Hematopoietic multipotent progenitor cell treated with erythropoietin and hydrocortisone succinate and interleukin-3 and kit ligand, for 15 days (in vitro differentiated cells): Measurements from ENCODE around the gene IGSF21.
A peak's percentile ranks its signal among the peaks of the same experiment; 100 is the strongest.
"Not testable (repeated sequence)": the region's sequence is repeated elsewhere in the genome, so short reads cannot be mapped to it uniquely, and the experiment has no call there.

Experiments
- DNase-seq: peaks from one replicate; pipeline ENCODE4 v3.0.0-alpha.2; 2015; ENCODE audit warnings: low spot score

IGSF21 gene

DNA sequence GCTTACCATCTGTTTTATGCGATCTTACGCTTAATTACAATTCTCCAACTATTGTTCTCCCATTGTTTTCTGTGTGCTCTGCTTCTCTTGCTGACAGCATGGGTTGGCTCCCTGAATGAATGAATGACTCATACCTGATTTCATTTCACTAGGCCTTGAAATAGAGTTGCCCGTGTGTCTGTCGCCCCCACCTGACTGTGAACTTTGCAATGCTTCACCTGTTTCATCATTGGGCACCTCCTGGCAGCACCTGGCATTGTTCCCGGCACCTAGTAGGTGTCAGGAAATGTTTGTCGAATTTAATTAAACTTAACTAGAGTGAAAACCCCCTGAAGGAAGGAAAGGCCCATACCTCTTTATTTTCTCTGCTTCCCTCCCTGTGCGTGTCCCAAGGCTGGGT is 252.7 kb downstream of the IGSF21 start:
- DNase-seq, result no peak

DNA sequence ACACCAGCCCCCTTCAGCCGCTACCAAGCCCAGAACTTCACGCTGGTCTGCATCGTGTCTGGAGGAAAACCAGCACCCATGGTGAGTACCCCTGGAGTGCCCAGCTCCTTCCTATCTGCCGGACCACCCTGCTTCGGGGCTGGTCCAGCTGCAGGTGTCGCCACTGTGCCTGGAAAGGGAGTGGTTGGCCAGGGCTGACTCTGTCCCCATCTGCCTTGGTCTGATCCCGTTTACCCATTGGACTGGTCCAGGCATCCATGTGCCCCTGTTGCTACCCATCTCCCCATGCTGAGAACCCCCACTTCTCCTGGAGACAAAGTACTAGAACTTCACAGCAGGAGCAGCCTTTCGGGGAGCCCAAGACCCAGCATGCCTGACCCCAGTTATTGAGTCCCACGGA is 254.6 kb downstream of the IGSF21 start:
- no peak for DNase-seq

DNA sequence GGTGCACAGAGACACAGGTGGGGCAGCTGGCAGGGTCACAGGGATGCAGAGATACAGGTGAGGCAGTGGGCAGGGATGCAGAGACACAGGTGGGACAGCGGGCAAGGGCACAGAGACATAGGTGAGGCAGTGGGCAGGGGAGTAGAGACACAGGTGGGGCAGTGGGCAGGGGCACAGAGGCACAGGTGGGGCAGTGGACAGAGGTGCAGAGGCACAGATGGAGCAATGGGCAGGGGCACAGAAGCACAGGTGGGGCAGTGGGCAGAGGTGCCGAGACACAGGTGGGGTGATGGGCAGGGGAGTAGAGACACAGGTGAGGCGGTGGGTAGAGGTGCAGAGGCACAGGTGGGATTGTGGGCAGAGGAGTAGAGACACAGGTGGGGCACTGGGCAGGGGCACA is 255.8 kb downstream of the IGSF21 start:
- DNase-seq, result no peak

DNA sequence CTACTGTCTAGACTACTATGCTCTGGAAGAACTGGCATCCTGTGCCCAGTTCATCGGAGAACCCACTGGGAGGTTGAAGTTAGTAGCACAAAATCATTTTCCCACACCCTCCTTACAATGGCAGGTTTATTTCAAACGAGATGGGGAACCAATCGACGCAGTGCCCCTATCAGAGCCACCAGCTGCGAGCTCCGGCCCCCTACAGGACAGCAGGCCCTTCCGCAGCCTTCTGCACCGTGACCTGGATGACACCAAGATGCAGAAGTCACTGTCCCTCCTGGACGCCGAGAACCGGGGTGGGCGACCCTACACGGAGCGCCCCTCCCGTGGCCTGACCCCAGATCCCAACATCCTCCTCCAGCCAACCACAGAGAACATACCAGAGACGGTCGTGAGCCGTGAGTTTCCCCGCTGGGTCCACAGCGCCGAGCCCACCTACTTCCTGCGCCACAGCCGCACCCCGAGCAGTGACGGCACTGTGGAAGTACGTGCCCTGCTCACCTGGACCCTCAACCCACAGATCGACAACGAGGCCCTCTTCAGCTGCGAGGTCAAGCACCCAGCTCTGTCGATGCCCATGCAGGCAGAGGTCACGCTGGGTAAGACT is 257.6 kb downstream of the IGSF21 start:
- no peak for DNase-seq

DNA sequence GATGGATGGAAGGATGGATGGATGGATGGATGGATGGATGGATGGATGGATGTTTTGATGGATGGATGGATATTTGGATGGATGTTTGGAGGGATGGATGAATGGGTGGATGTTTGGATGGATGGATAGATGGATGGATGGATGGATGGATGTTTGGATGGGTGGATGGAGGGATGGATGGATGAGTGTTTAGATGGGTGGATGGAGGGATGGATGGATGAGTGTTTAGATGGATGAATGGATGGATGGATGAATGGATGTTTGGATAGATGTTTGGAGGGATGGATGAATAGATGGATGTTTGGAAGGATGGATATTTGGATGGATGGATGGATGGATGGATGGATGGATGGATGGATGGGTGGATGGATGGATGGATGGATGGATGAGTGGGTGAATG is 264.9 kb downstream of the IGSF21 start:
- DNase-seq, result not testable (repeated sequence)

DNA sequence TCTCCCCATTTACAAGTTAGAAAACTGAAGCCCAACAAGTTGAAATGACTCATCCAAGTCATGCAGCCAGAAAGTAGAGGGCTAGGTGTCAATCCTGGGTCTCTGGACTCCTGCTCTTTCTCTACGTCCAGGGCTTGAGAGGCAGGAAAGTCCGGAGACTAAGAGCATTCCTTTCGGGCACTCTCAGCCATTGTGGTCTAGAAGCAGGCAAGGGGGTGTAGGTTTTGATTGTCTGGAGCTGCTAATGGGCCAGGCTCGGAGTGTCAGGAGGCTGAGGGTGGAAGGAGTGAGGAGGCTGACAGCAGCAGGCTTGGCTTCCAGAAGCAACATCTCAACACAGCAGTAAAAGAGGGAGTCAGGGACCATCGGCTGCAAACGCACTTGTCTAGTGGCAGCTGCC is 265.6 kb downstream of the IGSF21 start:
- no peak for DNase-seq

DNA sequence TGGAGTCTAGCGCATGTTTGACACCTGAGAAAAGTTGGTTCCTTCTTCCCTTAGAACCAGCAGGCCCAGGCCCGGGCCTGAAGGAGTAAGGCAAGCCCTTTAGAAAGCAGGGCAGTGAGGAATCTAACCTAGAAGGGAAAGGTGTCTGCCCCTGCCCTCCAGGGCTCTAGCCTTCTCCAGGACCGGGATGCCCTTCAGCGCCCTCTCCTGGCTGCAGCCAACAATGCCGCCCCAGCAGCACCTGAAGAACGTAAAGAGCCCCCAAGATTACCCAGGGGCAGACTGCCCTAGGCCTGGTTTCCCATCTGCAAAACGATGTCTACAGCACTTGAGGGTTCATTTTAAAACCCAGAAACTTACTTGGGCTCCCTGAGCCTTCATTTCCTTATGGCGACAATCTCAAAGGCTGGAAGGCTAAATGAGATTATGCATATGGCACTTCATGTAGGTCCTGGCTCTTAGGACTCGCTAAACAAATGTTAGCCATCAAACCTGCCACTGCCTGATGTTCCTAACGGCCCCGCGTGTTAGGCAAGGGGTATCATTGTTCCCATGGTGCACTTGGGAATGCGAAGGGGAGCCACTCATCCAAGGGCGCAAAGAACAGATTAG is 266.4 kb downstream of the IGSF21 start:
- DNase-seq, result peak; percentile 3

DNA sequence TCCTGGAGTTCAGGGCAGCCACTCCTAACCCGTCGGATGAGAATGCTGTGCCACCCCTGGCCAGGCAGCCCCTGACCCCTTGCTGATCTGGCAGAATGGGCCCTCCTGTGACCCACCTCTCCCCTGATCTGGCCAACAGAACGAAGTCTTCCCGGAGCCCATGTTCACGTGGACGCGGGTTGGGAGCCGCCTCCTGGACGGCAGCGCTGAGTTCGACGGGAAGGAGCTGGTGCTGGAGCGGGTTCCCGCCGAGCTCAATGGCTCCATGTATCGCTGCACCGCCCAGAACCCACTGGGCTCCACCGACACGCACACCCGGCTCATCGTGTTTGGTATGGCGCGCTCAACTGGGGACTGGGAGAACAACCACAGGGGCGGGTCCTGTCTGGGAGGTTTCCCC is 269.1 kb downstream of the IGSF21 start:
- no peak for DNase-seq

DNA sequence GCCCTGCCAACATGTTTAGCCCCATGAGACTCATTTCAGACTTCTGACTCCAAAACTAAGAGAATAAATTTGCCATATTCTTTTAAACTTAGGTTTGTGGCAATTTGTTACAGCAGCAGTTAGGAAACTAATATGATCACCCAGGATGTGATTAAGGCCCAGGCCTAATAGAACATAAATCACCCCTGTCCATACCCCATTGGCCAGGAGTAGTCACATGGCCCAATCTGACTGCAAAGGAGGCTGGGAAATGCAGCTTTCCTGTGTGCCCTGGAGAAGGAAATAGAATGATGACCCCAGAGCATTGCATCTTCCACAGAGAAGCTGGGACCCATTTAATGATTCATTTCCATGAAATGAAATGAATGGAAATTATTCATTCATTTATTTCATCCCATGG is 272.7 kb downstream of the IGSF21 start:
- no peak for DNase-seq

DNA sequence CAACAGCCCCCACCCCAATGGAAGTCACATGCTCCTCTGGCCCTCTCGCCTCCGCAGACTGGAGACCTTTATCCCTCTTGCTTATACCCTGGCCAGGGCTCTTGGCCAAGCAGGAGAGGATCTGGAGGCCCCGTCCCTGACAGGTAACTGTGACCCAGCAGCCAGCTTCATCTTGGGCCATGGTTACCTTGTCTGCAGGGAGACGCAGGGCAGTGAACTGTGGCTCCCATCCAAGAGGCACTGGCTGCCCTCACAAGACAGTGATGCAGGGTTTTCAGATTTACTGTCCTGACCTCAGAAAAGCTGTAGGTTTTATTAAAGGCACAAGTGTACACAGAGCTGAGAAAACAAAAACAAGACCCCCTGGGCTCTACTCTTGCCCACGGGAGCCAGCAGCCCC is 276.5 kb downstream of the IGSF21 start:
- no peak for DNase-seq

DNA sequence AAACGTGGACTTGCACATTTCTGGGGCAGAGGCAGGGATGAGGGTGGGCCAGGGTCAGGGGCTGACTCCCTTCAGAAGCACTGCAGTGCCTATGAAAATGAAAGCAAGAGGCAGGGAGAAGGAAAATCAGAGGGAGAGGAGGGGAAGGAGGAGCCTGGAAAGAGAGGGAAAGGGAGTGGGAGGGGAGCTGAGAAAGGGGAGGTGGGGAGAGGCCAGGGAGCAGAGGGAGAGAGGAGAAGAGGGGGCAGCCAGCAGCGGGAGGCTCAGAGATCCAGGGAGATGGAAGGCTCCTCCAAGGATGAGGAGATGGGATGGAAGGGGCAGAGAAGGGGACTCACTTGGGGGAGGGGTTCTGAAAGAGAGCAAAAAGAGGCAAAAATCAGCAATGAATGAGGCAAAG is 276.9 kb downstream of the IGSF21 start:
- no peak for DNase-seq

DNA sequence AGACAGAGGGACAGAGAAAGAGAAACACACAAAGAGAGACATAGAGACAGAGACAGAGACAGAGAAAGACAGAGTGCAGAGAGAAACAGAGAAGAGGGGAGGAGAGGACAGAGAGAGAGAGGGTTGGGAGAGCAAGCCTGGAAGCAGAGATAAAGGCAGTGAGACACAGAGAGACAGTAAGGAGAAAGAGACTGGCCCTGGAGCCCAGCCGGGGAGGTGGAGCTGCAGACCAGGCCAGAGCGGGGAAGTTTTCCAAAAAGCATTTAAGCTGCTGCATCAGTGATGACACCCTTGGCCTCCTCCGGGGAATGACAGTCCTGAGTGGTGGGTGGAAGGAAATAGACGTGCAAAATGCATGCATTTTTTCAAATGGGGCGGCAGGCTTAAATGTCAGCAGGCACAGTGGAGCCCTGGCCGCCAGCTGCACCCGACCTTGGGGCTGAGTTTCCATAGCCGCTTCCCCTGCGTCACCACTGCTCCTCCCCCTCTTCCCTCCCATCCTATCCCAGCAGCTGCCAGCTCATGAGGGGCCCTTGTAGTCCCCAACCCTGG is 277.7 kb downstream of the IGSF21 start:
- no peak for DNase-seq

DNA sequence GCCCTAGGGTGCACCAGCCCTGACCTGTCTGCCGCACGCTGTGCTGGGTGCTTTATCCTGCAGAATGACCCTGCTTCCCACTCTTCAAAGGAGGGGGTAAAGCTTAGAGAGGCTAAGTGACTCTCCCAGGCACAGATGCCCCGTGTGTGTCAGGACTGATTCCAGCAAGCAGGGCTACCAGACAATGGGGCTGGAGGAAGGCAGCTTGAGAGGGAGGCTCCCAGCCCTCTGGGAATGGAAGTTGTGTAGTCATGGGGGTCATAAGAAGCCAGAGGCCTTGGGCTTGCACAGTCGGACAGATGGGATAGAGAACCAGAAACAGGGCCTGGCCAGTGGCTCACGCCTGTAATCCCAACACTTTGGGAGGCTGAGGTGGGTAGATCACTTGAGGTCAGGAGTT is 279.0 kb downstream of the IGSF21 start:
- DNase-seq, result no peak

DNA sequence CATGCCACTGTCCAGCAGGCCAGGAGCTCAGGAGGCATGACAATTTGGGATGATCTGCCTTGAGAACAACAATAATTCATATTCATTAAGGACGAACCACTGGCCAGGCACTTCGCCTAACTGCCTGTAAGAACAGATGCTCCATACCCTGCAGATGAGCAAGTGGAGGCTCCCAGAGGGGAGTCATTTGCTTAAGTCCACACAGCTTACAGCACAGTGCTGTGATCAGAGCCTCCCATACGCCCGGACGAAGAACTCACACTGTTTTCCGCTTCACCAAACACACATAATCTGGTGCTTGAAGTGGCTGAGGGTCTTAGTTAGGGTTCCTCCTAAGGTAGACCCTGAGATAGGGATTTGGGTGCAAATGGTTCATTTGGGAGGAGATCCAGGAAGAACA is 279.7 kb downstream of the IGSF21 start:
- no peak for DNase-seq

DNA sequence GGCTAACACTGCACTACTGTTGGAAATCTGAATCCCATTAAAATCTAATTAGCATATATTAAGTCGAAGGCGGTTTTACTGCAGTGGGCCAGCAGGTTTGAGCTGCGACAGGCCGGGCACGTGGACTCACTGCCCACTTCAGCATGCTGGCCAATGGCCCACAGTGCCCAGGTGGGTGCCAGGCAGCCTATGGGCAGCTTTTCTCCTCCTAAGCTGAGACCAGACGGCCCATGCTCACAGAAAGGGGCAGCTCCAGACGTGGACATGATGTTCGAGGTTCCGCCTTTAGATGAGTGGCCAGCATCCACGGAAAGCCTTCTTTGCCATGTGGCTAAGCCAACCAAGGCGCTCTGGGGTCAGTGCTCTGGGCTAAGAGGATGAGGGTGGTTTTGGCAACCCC is 283.4 kb downstream of the IGSF21 start:
- DNase-seq, result no peak

DNA sequence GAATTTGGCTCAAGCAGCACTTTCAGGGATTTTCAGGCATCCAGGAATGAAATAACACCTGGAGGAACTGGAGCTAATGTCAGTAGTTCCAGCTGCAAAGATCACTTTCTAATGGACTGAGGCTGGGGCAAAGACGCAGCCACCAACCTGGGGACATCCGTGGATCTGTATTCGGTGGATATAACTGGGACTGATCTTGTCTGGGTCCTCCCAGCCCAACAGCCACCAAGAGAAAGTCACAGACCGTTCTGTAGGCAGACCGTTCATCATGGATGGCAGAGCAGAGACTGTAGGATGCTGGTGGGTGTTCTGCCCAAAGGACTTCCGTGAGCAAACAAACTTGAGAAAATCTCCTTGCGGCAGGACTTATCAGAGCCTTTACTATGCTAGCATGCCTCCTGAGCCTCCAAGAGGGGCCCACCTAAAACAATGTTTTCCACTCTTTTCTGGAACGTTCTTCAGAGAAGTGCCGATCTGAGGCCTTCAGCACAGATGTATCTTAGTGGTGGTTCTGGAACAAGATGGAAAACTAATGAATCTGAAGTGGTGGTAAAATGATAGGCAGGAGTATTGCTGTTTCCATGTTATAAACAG is 287.1 kb downstream of the IGSF21 start:
- no peak for DNase-seq

DNA sequence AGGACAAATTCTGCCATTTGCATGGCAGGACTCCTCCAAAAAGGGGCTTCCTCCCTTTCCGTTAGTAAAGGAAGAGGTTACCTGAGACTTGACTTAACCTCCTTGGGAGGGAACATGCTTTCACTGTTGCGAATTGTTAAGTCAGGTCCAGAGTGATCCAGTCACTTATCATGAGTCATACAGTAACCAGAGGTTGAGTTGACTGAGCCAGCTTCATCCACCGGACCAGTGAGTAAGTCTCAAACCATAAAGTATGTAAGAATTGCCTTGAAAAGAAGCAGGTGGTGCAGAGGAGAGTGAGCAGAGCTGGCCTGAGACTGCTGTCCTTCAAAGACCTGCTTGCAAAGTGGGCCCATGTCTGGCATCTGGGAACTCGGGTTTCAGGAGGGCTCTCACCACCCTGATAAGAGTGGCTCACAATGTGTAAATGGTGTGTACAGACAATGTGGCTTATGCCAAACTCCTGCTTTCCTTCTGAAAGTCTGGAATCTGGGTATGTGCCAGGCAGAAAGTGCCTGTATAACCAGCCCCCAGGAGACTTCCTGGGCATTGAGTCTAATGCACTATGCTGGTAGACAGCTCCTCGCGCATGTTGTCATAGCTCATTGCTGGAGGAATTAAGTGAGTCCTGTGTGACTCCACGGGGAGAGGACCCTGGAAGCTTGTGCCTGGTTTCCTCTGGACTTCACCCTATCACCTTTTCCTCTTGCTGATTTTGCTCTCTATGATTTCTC is 288.8 kb downstream of the IGSF21 start:
- no peak for DNase-seq

DNA sequence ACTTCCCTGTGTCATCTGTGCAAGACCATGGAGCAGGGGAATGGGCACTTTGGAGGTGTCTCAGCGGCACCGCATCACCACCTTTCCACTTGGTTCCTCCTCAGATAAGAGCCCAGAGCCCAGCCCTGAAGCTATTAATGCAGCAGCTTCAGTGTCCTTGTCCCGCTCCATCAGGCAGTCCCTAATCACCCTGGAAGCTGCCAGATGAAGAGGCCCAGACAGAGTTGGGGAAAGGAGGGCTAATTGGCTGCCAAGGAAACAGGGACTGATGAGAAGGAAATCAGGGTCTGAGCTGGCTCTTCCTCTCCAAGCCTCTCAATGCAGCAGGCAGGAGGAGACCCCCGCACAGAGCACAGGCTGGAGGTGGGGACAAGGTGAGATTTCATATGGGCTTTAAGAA is 290.0 kb downstream of the IGSF21 start:
- DNase-seq, result no peak

DNA sequence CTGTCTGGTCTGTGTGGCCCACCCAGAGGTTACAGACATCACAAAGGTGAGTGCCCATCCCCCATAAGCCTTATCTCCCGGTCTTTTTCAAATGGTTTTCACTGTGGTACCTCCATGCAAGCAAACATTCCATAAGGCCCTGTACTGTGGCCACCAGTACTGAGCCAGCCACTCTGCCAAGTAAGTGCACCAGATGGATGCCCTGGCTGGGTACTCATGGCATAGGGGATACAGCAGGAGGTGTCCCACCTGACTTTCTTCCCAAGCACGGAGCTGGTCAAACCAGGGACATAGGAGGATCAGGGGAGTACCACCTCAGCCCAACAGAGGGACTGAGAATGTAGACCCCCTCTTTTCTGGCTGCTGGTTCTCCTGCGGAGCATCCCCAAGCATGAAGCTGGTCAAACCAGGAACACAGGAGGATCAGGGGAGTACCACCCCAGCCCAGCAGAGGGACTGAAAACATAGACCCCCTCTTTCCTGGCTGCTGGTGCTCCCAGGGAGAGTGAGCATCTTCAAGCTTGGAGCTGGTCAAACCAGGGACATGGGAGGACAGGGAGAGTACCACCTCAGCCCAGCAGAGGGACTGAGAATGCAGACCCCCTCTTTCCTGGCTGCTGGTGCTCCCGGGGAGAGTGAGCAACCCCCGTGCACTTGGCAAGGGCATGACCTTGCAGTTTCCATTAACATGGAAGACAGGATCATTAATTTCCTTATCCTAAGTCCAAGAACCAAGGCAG is 291.4 kb downstream of the IGSF21 start:
- no peak for DNase-seq

DNA sequence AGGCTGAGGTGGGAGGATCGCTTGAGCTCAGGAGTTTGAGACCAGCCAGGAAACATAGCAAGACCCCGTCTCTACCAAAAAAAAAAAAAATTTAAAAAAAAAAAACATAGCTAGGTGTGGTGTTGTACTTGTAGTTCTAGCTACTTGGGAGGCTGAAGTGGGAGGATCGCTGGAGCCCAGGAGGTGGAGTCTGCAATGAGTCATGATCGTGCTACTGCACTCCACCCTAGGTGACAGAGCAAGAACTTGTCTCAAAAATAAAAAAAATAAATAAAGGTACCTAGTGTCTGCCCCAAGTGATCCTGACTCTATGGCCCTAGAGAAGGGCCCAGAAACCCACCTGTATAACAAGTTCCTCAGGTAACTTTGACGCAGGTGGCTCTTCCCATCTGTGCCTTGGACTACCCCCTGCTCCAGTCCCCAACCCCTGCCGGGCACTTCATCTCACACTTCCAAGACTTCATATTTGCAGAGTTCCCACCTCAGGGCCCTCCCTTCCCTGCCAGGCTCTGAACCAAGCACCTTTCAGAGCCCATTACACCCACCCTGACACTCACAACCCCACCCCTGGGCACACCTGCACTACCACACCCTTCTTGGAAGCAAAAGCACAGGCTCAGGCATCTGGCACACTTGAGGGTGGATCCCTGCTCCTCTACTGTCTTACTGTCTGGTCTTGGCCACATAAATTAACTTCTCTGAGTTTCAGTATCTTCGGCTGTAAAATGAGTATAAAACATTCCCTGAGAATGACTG is 292.9 kb downstream of the IGSF21 start:
- DNase-seq, result peak; percentile 8

DNA sequence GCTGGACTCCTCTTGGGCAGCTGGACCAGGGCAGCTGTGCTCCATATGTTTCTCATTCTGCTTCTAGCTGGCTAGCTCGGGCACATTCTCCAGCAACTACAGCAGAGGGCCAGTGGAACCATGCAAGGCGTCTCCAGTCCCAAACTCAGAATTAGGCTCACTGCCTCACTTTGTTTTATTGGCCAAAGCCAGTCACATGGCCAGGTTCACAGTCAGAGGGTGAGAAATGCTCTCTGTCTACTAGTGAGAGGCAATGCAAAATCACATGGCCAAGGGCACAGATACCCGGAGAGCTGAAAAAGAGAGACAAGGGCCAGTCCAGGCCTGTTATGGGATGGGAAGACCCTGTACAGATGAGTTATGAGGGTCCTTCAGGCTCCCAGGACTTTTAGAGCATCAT is 294.3 kb downstream of the IGSF21 start:
- DNase-seq, result no peak

DNA sequence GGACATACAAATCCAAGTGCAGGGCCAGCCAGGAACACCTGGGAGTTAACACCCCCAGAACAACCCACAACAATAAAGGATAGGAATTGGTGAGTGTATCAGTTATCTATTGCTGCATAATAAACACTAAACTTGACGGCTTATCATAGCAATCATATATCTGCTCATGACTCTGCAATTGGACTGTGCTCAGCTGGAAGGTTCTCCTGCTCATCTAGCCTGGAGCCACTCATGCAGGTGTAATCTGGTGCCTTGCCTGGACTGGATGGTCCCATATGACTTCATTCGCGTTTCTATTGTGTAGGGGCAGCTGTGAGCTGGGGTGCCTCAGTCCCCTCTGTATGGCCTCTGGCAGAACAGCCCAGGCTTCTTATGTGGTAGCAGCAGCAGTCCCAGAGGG is 296.9 kb downstream of the IGSF21 start:
- no peak for DNase-seq
